ENCODE results near the gene ATRNL1.
A peak's percentile ranks its signal among the peaks of the same experiment; 100 is the strongest.
"Not testable (repeated sequence)": the region's sequence is repeated elsewhere in the genome, so short reads cannot be mapped to it uniquely, and the experiment has no call there.

ATRNL1 gene

DNA sequence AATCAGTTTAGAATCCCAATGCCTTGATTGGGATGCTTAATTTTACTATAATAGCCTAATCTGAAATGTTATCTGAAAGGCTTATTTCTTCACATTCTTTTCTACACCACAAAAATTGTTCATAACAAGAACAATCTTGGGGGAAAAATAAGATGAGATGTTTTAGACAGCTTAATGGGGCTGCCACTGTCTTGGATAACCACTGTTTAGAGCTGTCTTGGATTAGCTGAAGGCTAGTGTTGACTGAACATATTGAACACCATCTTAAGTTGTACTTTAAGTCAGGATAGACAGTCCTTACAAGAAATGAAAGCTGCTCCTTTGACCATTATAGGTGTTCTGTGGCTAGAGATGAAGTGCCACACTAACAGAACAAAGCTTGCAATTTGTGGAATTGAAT lies 678.6 kb downstream of the ATRNL1 start:
- no peak for DNase-seq (ENCODE audit: insufficient read length, low spot score)
- no peak for TF ChIP-seq POLR2A (IDR thresholded peaks at IDR 0.05; ENCODE audit: low read depth, low read length)
- FAIRE-seq: no peak

DNA sequence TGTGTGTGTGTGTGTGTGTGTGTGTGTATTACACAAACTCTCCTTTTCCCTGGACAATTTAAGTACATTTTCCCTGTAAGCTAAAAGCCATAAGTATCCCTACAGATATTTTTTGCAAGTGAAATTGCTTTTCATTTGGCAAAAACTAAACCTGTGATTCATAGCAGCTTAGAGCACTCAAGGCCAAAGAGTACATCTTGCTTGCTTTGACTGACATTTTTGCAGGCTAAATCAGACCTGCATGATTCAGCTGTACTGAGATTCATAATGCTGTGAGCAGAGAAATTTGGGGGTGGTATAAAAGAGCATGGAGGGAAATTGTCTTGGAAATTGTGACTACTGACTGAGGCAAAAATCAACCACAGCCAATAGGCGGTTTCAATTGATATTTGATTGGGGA lies 679.4 kb downstream of the ATRNL1 start:
- no peak for TF ChIP-seq POLR2A (IDR thresholded peaks at IDR 0.05; ENCODE audit: low read depth, low read length)
- DNase-seq (ENCODE audit: insufficient read length, low spot score) (peak; percentile 10), FAIRE-seq (peak; percentile 92)

DNA sequence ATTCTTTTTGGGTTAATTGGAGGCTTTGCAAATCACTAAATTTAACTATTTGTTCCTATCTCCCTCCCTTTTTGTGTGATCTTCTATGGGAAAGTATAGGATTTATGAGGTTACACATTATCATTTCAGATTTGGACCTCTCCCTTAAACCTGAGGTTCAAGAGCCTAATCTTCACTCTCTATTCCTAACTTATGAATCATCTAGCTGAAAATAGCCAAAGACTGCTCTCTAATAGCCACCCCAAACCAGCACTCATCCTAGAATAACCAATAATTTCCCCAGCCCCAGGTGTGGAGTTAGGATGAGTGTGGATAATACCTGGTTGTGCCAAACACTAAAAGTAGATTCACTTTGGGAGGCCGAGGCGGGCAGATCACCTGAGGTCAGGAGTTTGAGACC lies 680.7 kb downstream of the ATRNL1 start:
- DNase-seq (ENCODE audit: insufficient read length, low spot score) (no peak), FAIRE-seq (no peak)
- no peak for TF ChIP-seq POLR2A (IDR thresholded peaks at IDR 0.05; ENCODE audit: low read depth, low read length)

DNA sequence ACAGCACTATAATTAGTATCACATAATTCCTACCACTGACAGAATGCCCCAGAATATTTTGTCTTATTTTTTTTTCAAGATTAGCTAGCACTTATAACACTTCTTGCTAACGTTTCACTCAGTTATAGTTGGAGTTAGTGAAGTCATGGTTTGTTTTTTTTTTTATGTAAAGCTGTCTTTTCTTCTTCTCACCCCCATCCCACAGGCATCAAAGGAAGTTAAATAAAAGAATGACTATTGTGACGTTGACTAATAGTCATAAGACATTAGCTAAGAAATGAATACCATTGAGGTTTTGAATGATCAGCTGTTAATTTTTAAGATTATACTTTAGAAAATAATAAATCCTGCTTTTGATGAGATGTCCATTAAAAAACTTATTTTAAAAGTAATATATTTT lies 681.6 kb downstream of the ATRNL1 start:
- DNase-seq (ENCODE audit: insufficient read length, low spot score) (no peak), FAIRE-seq (no peak)
- no peak for TF ChIP-seq POLR2A (IDR thresholded peaks at IDR 0.05; ENCODE audit: low read depth, low read length)

- no peak for TF ChIP-seq POLR2A (IDR thresholded peaks at IDR 0.05; ENCODE audit: low read depth, low read length)
- FAIRE-seq (no peak), DNase-seq (ENCODE audit: insufficient read length, low spot score) (no peak)
Measured at GRCh38 chr10:115777646-115778045, 684.5 kb downstream of the ATRNL1 start.

DNA sequence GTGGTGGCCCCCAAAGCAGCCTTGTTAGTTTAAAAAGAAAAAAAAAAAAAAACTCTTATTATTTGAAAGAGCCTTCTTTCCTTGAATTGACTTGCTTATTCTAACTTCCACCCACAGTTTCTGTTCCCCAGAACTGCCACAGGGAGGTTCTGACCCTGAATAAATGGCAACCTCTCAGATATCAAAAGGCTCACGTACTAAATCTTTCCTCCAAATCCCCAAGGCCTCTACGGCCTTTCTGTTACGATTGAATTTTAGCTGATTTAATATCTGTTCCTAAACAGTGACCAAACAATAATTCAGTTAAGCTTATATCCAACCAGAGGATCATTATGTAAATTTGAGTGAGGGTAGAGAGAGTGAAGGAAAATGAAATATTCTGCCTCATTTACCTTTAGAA lies 697.1 kb downstream of the ATRNL1 start:
- no peak for TF ChIP-seq POLR2A (IDR thresholded peaks at IDR 0.05; ENCODE audit: low read depth, low read length)
- FAIRE-seq (no peak), DNase-seq (ENCODE audit: insufficient read length, low spot score) (no peak)

DNA sequence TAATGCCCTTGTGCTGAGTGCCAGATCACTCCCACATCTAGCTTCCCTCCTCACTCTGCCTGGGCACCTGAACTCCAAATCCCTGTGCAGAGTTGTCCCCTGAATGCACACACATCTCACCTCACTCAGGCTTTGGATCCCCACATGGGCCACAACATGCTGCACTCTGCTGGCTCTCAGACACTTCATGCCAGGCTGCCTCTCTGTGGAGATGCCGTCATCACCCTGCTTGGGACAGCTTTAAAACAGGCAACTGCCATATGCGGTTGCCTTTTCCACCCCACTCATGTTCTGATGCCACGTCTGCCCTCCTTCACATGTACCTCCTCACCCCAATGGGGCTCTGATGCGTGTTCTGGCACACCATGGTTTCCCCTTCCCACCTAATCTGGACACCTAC lies 702.8 kb downstream of the ATRNL1 start:
- TF ChIP-seq POLR2A (IDR thresholded peaks at IDR 0.05; ENCODE audit: low read depth, low read length): no peak
- DNase-seq (ENCODE audit: insufficient read length, low spot score) (no peak), FAIRE-seq (no peak)

- DNase-seq (ENCODE audit: insufficient read length, low spot score): no peak
- no peak for TF ChIP-seq POLR2A (IDR thresholded peaks at IDR 0.05; ENCODE audit: low read depth, low read length)
- FAIRE-seq: no peak
Measured at GRCh38 chr10:115801457-115801856, 708.3 kb downstream of the ATRNL1 start.

- no peak for DNase-seq (ENCODE audit: insufficient read length, low spot score)
- TF ChIP-seq POLR2A (IDR thresholded peaks at IDR 0.05; ENCODE audit: low read depth, low read length): no peak
Measured at GRCh38 chr10:115801992-115802391, 708.8 kb downstream of the ATRNL1 start.

GRCh38 chr10:115802911-115803310 lies 709.7 kb downstream of the ATRNL1 start:
- no peak for FAIRE-seq
- no peak for TF ChIP-seq POLR2A (IDR thresholded peaks at IDR 0.05; ENCODE audit: low read depth, low read length)
- DNase-seq (ENCODE audit: insufficient read length, low spot score): no peak

More at GRCh38 chr10:115801992-115802391, 708.8 kb downstream of the ATRNL1 start:
- no peak for FAIRE-seq

DNA sequence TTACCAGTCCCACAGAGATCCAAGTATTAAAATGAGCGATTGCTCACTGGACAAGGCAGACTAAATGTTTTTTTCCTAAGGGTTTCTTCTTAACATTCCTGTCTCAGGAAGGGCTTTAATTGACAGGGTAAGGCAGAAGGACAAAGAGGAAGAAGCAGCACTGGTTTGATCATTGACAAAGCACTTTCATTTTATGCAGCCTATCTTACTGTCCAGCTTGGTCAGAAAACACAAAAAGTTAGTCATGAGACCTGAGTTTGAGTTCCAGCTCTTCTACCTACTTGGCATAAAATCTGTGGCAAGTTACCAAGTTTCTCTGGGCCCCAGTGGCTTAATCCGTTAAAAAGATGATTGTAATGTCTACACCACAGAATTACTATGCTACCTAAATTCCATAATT lies 721.4 kb downstream of the ATRNL1 start:
- FAIRE-seq (no peak), DNase-seq (ENCODE audit: insufficient read length, low spot score) (no peak)
- TF ChIP-seq POLR2A (IDR thresholded peaks at IDR 0.05; ENCODE audit: low read depth, low read length): no peak

- no peak for TF ChIP-seq POLR2A (IDR thresholded peaks at IDR 0.05; ENCODE audit: low read depth, low read length)
- FAIRE-seq: no peak
- DNase-seq (ENCODE audit: insufficient read length, low spot score): no peak
Measured at GRCh38 chr10:115818012-115818411, 724.8 kb downstream of the ATRNL1 start.

GRCh38 chr10:115826396-115826795 lies 733.2 kb downstream of the ATRNL1 start:
- no peak for TF ChIP-seq POLR2A (IDR thresholded peaks at IDR 0.05; ENCODE audit: low read depth, low read length)
- FAIRE-seq (no peak), DNase-seq (ENCODE audit: insufficient read length, low spot score) (no peak)

- DNase-seq (ENCODE audit: insufficient read length, low spot score): no peak
- FAIRE-seq: no peak
- no peak for TF ChIP-seq POLR2A (IDR thresholded peaks at IDR 0.05; ENCODE audit: low read depth, low read length)
Measured at GRCh38 chr10:115827231-115828009, 734.3 kb downstream of the ATRNL1 start.

GRCh38 chr10:115828182-115828581 lies 735.0 kb downstream of the ATRNL1 start:
- DNase-seq (ENCODE audit: insufficient read length, low spot score); FAIRE-seq: not testable (repeated sequence)

Measured in H54 (cell line).